ENCODE data around the gene CDC7. TPM values are rescaled to one million over a fixed set of nuclear protein-coding genes. Genes with fewer than 3 reads are reported as not detected.

CDC7 gene
- total and polyA plus RNA-seq, 2 experiments from 2014 or later = 26.6 to 44.0 TPM

GRCh38 chr1:91513706-91514105, 13.1 kb downstream of the CDC7 start:
- no peak overlapping the region for H3K27ac ChIP-seq (ENCODE audit: low read depth)
- H3K4me1 ChIP-seq (ENCODE audit: insufficient read depth) = no peaks in the 10 kb centered on the region
- Mint-ChIP-seq H3K27me3 (ENCODE audit: insufficient read depth, low read depth, poor library complexity) (no peaks in the 10 kb centered on the region), H3K4me1 (no peaks in the 10 kb centered on the region), H3K4me3 (no peak overlapping the region), H3K36me3 (ENCODE audit: low read depth) (peaks cover 80% of the 10 kb centered on the region), H3K27ac (no peak overlapping the region), H3K9me3 (no peaks in the 10 kb centered on the region)
- H3K9me2 ChIP-seq (ENCODE audit: insufficient read depth) = no peaks in the 10 kb centered on the region
- H3K4me3 ChIP-seq = no peak overlapping the region
- H3K79me2 ChIP-seq (replicated peaks; ENCODE audit: insufficient read depth) = peaks cover 3% of the 10 kb centered on the region; the same call in 1 of the 2 replicates
- H2AFZ ChIP-seq = no peak overlapping the region
- H3K27me3 ChIP-seq (ENCODE audit: insufficient read depth) = no peaks in the 10 kb centered on the region
- ATAC-seq (no peak), DNase-seq (ENCODE audit: low spot score) (no peak)
- H3F3A ChIP-seq (replicated peaks; ENCODE audit: low read depth) = no peaks in the 10 kb centered on the region
- no peak overlapping the region for H3K4me2 ChIP-seq
- no peaks in the 10 kb centered on the region; the same call in 1 of the 2 replicates for H4K20me1 ChIP-seq (replicated peaks; ENCODE audit: insufficient read depth)
- TF ChIP-seq REST (IDR thresholded peaks at IDR 0.05; ENCODE audit: unreplicated experiment) = no peak
- no peak for TF ChIP-seq STAT1 (IDR thresholded peaks at IDR 0.05; ENCODE audit: unreplicated experiment)
- TF ChIP-seq ZNF114 (CRISPR knock-in tag; IDR thresholded peaks at IDR 0.05) = no peak
- no peak for TF ChIP-seq JUNB (IDR thresholded peaks at IDR 0.05; ENCODE audit: unreplicated experiment)
- TF ChIP-seq EZH2 (IDR thresholded peaks at IDR 0.05; ENCODE audit: low read depth, unreplicated experiment) = no peak
- no peak for TF ChIP-seq POLR2AphosphoS5 (IDR thresholded peaks at IDR 0.05; ENCODE audit: low read depth)
- no peak for TF ChIP-seq CTCF (conservative IDR thresholded peaks at IDR 0.05; ENCODE audit: low read depth in 2 of 2)
- TF ChIP-seq CREB1 (CRISPR knock-in tag; IDR thresholded peaks at IDR 0.05; ENCODE audit: low read depth) = no peak
- TF ChIP-seq NANOG (IDR thresholded peaks at IDR 0.05; ENCODE audit: borderline replicate concordance) = no peak
- no peak for TF ChIP-seq ZNF462 (CRISPR knock-in tag; IDR thresholded peaks at IDR 0.05)
- no peak for TF ChIP-seq ZNF331 (CRISPR knock-in tag; IDR thresholded peaks at IDR 0.05; ENCODE audit: low read depth)
- no peak for TF ChIP-seq EZH2phosphoT487 (IDR thresholded peaks at IDR 0.05; ENCODE audit: unreplicated experiment)
- TF ChIP-seq ETS1 (IDR thresholded peaks at IDR 0.05) = no peak
- H3K36me3 ChIP-seq (ENCODE audit: insufficient read depth) = peaks cover 53% of the 10 kb centered on the region; the same call in 1 of the 2 replicates
